ENCODE measurements around the gene ZKSCAN1. TPM values are rescaled to one million over a fixed set of nuclear protein-coding genes. Genes with fewer than 3 reads are reported as not detected.

The ZKSCAN1 gene
- total RNA-seq, 1 experiment from 2014 or later, result 29.8 TPM

DNA sequence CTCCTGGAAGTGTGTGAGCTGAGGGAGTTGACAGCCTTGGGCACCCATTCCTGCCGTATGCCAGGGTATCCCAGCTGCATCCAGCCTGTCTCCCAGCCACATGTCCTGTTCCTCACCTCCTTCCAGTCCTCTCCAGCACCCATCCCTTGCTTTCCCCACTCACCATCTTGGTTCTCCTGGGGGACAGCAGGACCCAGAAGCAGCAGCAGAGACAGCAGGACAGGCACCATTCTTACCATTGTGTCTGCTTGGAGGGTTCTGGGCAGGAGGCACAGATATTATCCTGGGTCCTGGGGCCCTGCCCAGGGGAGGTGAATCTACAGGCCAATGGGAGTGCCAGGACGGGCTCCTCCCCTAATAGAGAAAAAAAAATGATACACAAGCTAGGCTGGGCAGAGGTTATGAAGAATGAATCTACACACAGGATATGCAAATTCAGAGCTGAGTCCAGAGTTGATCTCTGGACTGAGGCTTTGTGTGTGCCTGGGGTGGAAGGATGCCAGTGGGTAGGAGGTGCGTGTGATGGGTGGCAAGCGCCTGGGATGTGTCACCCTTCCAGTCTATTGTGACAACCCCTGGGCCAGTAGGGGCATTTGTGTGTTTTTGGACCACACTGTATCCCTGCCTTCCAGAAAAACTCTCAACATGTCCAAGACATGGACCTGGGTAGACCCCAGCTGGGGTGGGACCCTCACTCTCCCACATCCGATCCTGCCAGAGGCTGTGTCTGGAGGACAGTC is 39.4 kb upstream of the ZKSCAN1 start, which contains the start of gene AZGP1:
TSS of gene AZGP1 (minus strand) at position 250 of the 740 bp plus-strand sequence. CDS start at position 239, 11 bp downstream.
- Mint-ChIP-seq H3K36me3 (ENCODE audit: insufficient read depth in 1 of 3, low read depth in 3 of 3) (no peaks in the 10 kb centered on the region), H3K4me1 (peaks cover 13 to 14% of the 10 kb centered on the region in 2 experiments), H3K27me3 (ENCODE audit: low read depth) (peaks cover 3% of the 10 kb centered on the region; the same call in 1 of the 2 replicates), H3K9me3 (no peaks in the 10 kb centered on the region), H3K27ac (peak within 1 kb of the TSS in 2 of 3 experiments; percentile 72 to 73; a peak in 3 of 7 replicates), H3K4me3 (no peak within 1 kb of the TSS)
- no peak within 1 kb of the TSS for H3T11ph ChIP-seq (ENCODE audit: low read length)
- no peak within 1 kb of the TSS for H3K4me2 ChIP-seq (ENCODE audit: insufficient read depth, insufficient read length, low read length)
- no peak within 1 kb of the TSS for H3K14ac ChIP-seq (ENCODE audit: insufficient read depth, low read length)
- TF ChIP-seq, protein P1, sequence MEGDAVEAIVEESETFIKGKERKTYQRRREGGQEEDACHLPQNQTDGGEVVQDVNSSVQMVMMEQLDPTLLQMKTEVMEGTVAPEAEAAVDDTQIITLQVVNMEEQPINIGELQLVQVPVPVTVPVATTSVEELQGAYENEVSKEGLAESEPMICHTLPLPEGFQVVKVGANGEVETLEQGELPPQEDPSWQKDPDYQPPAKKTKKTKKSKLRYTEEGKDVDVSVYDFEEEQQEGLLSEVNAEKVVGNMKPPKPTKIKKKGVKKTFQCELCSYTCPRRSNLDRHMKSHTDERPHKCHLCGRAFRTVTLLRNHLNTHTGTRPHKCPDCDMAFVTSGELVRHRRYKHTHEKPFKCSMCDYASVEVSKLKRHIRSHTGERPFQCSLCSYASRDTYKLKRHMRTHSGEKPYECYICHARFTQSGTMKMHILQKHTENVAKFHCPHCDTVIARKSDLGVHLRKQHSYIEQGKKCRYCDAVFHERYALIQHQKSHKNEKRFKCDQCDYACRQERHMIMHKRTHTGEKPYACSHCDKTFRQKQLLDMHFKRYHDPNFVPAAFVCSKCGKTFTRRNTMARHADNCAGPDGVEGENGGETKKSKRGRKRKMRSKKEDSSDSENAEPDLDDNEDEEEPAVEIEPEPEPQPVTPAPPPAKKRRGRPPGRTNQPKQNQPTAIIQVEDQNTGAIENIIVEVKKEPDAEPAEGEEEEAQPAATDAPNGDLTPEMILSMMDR (conservative IDR thresholded peaks at IDR 0.05), result no peak
- H2BK12ac ChIP-seq (ENCODE audit: insufficient read length, low read depth, low read length), result no peak within 1 kb of the TSS
- H4K5ac ChIP-seq (ENCODE audit: insufficient read length, low read depth, low read length), result no peak within 1 kb of the TSS
- H2BK15ac ChIP-seq (ENCODE audit: low read depth, low read length), result no peak within 1 kb of the TSS
- peaks cover 4% of the 10 kb centered on the region for H3K23me2 ChIP-seq (ENCODE audit: insufficient read length, low read depth, low read length, poor library complexity, severe bottlenecking)
- no peak for DNase-seq
- WGBS (ENCODE audit: extremely low coverage, insufficient read length, low lambda C conversion rate), result no CpG with 5 or more reads among the region's 5 CpGs
- H2AK5ac ChIP-seq (ENCODE audit: insufficient read length, low read length), result no peak within 1 kb of the TSS
- no peaks in the 10 kb centered on the region for H4K20me1 ChIP-seq (ENCODE audit: control insufficient read depth, insufficient read depth, insufficient read length)
- no peaks in the 10 kb centered on the region for H3K9me3 ChIP-seq (ENCODE audit: control insufficient read depth, low read depth, low read length)
- H3K4me1 ChIP-seq (ENCODE audit: insufficient read depth, low read length), result no peaks in the 10 kb centered on the region
- no peak within 1 kb of the TSS for H3K9ac ChIP-seq (ENCODE audit: extremely low read depth, insufficient read length, low read length)
- no peak within 1 kb of the TSS for H3K18ac ChIP-seq (ENCODE audit: insufficient read length, low read depth, low read length)
- H3K79me2 ChIP-seq (ENCODE audit: insufficient read depth, low read length), result no peaks in the 10 kb centered on the region
- no peak within 1 kb of the TSS for H3K4ac ChIP-seq (ENCODE audit: low read depth, low read length)
- no peaks in the 10 kb centered on the region for H3K27me3 ChIP-seq (ENCODE audit: insufficient read depth, low read length)
- H3K79me1 ChIP-seq (ENCODE audit: insufficient read depth, low read depth, low read length, poor library complexity, severe bottlenecking), result no peaks in the 10 kb centered on the region
- no peak within 1 kb of the TSS for H3K56ac ChIP-seq (ENCODE audit: insufficient read length, low read depth, low read length)
- H2AFZ ChIP-seq (ENCODE audit: low read length), result no peak within 1 kb of the TSS
- no peak within 1 kb of the TSS for H3K27ac ChIP-seq (ENCODE audit: insufficient read length, low read depth, low read length)
- H3K23ac ChIP-seq (ENCODE audit: insufficient read length, low read depth, low read length), result no peak within 1 kb of the TSS
- H2BK20ac ChIP-seq (ENCODE audit: low read depth, low read length, poor library complexity, severe bottlenecking), result no peak within 1 kb of the TSS
- no peak within 1 kb of the TSS for H2BK5ac ChIP-seq (ENCODE audit: insufficient read length, low read length)
- H2BK120ac ChIP-seq (ENCODE audit: low read depth, low read length, poor library complexity, severe bottlenecking), result no peak within 1 kb of the TSS
- no peak within 1 kb of the TSS for H4K91ac ChIP-seq (ENCODE audit: insufficient read length, low read depth, low read length)
- no peak within 1 kb of the TSS for H4K8ac ChIP-seq (replicated peaks; ENCODE audit: insufficient read length, low read depth, low read length)

Measured in H9 (cell line).